NCI-H69 (cell line): ENCODE measurements around the gene SLC2A11.

Source experiments
- DNase-seq: peaks from one replicate; lab custom pipeline; 2025; lab: John Stamatoyannopoulos, UW

The SLC2A11 gene, protein sequence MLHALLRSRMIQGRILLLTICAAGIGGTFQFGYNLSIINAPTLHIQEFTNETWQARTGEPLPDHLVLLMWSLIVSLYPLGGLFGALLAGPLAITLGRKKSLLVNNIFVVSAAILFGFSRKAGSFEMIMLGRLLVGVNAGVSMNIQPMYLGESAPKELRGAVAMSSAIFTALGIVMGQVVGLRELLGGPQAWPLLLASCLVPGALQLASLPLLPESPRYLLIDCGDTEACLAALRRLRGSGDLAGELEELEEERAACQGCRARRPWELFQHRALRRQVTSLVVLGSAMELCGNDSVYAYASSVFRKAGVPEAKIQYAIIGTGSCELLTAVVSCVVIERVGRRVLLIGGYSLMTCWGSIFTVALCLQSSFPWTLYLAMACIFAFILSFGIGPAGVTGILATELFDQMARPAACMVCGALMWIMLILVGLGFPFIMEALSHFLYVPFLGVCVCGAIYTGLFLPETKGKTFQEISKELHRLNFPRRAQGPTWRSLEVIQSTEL

GRCh38 chr22:23857606-23858483 is at the start of gene SLC2A11:
TSS of gene SLC2A11 (plus strand) at chr22:23857875. CDS start at chr22:23858000, 125 bp downstream.
- DNase-seq, result peak; percentile 99

- no peak for DNase-seq
Measured at GRCh38 chr22:23812378-23812777, 45.3 kb upstream of the SLC2A11 start.

- DNase-seq, result no peak
Measured at GRCh38 chr22:23815541-23816155, 42.0 kb upstream of the SLC2A11 start.

DNA sequence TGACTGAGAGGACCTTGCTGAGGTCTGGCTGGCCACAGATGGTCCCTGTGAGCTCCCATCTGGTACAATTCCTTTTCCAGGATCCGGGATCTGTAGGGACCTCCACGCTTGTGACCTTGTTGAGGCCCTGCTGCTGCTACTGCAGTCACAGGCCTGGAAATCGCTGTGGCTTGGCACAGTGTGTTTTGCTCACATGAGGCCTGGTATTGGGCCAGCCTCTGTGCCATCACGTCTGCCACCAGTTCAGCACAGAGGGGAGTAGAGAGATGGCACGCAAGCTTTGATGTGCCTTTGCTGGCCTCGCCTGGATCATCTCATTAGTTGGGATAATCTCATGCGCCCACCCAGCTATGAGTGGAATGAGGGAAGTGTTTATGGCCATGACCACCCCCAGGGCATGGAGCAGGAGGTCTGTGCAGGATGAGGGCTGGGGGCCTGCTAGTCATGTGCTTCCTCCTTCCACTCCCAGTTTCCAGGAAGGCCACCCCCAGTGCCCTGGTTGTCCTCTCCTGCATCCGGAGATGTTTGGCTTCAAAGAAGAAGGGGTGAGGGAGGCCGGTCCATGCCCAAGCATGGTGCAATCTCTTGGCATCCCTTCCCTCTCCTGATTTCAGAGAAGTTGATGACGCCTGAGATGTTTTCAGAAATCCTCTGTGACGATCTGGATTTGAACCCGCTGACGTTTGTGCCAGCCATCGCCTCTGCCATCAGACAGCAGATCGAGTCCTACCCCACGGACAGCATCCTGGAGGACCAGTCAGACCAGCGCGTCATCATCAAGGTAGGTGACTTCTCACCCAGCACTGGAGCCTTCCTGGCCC is 41.3 kb upstream of the SLC2A11 start:
- DNase-seq, result no peak

GRCh38 chr22:23817146-23817545 is 40.5 kb upstream of the SLC2A11 start:
- DNase-seq, result no peak

GRCh38 chr22:23818541-23818940 is 39.1 kb upstream of the SLC2A11 start:
- DNase-seq, result no peak

- no peak for DNase-seq
Measured at GRCh38 chr22:23820748-23821211, 36.9 kb upstream of the SLC2A11 start.

DNA sequence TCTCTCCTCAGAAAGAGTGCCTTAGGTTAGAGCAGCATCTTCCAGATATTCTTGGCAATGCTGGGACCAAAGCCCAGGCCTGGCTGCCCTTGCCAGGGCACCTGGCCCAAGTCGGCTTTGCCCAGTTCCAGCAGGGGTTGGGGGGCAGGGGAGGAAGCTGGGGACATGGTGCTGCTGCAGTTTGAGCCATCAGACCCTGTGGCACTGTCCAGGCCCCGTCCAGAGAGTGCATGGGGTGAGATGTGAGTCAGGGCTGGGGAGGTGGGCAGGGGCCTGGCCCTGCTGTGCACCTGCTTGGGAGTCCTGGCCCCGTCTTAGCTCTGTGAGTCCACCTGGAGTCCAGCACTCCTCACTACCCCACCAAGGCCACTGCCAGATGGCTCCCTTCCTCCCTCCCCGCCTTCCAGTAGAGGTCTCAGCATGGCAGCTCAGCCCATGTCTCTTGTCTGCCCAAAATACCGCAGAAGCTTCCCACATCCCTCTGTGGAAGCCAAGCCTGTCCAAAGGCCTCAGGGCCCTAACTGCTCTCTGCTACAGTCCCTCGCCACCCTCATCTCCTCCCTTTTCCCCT is 35.5 kb upstream of the SLC2A11 start:
- no peak for DNase-seq

- no peak for DNase-seq
Measured at GRCh38 chr22:23823331-23823791, 34.3 kb upstream of the SLC2A11 start.

DNA sequence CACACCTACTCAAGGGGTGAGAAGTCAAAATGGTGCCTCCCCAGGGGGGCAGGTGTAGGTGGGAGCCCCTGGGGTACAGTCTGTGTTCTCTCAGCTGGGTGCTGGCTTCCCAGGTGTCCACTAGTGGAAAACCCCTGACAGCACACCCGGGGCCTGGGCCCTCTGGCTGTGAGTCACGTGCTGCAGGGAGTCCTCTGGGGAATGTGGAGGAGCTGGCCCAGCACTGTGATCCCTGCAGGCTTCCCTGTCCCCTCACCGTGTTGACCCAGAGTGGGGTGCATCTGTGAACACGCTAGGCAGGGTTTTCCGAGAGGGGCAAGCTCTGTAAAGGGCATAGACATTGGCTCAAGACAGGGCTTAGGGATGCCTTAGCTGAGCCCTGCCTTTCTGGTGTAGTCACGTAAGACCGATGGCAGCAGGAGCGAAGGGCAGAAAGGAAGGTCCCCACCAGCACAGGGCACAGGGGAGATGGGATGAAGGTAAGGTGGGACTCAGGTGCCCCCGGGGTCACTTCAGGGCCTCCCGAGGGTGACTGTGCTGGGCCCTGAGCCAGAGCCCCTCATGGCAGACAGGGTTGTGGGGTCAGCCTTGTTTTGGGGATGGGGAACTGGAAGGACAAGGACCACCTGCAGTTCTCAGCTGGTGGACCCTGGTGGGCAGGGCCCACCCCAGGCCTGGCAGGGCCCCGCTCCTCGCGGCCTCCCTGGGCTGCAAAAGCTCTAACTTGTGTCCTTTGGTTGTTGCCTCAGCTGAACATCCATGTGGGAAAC is 33.0 kb upstream of the SLC2A11 start:
- no peak for DNase-seq

- no peak for DNase-seq
Measured at GRCh38 chr22:23825246-23825905, 32.3 kb upstream of the SLC2A11 start.

DNA sequence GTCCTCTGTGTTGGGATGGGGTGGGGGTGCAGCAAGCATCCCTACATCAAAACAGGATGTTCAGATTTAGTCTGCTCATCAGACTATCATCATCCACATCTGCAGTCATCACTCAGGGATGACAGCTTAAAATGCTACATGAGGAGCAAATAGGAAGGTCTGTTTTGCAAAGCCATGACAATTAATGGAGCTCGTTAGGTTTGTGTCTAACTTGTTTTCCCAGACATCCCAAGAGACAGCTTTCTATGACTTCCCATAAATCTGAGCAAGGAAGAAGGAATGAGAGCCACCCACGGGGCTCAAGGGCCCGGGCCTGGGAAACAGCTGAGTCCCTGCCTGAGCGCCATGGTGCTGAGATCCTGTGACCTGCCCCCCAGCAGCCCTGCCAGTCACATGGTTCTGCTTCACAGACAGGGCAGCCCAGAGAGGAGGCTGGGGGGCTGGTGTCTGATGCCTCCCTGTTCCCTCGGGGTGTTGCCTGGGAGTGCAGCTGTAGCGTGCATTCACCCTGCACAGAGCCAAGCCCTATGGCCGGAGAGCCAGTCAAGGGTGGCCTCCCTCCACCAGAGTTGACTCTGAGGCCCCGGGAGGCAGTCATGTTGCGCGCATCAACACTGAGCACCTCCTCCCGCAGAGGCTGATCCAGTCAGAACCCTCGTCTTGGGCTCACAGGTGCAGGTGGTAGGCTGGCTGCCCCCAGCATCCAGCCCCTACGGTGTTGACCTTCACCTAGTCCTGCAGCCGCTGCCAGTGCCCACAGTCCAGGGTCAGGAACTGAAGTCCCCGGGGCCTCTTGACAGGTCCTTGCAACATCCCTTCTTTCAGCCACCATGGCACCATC is 30.9 kb upstream of the SLC2A11 start:
- DNase-seq, result peak; percentile 75

GRCh38 chr22:23827351-23827995 is 30.2 kb upstream of the SLC2A11 start:
- no peak for DNase-seq

GRCh38 chr22:23828800-23829680 is 28.6 kb upstream of the SLC2A11 start:
- DNase-seq, result no peak

DNA sequence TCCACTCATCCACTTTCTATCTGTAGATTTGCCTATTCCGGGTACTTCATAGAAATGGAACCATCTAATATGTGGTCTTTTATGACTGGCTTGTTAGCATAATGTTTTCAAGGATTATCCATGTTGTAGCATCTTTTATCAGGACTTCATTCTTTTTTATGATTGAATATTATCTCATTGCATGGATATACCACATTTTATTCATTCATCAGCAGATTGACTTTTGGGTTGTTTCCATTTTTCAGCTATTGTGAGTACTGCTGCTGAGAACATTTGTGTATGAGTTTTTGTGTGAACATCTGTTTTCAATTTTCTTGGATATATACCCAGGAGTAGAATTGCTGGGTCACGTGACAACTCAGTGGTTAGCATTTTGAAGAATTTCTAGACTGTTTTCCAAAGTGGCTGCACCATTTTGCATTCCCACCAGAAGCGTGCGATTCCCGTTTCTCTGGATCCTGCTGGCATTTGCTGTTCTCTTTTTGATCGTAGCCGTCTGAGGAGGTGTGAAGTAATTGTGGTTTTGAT is 27.8 kb upstream of the SLC2A11 start:
- no peak for DNase-seq

DNA sequence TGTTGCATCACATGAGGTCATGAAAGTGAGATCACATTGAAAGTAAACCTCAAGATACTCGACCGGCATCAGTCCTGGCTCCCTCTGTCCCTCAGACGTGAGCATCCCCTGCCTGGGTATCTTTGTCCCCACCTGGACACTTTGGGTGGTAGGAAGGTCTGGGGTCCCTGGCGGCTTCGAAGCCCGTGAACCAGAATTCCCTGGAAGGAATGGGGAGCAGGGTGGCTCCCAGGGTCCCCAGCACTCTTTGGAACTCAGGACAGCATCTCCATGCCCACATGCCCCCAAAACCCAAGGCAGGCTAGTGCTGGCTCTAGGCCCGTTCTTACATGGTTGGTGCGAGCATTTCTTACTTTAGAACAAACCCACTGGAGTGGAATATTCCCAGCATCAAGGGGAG is 26.4 kb upstream of the SLC2A11 start:
- no peak for DNase-seq

GRCh38 chr22:23831781-23832180 is 25.9 kb upstream of the SLC2A11 start:
- DNase-seq, result no peak
